Measurements from ENCODE around the gene TWIST2.

TWIST2 gene

GRCh38 chr2:238890618-238891456 lies 43.0 kb downstream of the TWIST2 start:
- no peak for DNase-seq (ENCODE audit: low spot score)

- DNase-seq (ENCODE audit: low spot score): no peak
Measured at GRCh38 chr2:238891457-238892203, 43.7 kb downstream of the TWIST2 start.

- no peak for DNase-seq (ENCODE audit: low spot score)
Measured at GRCh38 chr2:238892204-238892500, 44.3 kb downstream of the TWIST2 start.

DNA sequence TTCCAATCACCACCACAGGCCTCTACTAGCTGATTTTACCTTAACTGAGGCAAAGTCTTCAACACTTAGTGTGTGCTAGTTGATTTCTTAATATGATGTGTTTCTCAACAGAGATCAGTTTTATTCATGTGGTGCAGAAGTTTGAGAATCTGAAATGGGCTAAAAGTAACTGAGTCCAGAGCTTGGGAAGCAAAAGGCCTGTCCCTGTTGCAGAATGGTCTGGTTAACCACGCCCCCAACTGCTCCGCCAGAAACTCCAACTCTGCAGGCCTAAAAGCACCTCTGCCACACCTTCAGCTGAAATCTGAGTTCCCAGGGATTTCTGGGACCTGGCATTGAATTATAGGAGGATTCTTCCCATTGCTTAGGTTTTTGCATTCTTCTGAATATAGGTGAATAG lies 44.9 kb downstream of the TWIST2 start:
- no peak for DNase-seq (ENCODE audit: low spot score)

GRCh38 chr2:238893349-238894000 lies 45.6 kb downstream of the TWIST2 start:
- DNase-seq (ENCODE audit: low spot score): no peak

DNA sequence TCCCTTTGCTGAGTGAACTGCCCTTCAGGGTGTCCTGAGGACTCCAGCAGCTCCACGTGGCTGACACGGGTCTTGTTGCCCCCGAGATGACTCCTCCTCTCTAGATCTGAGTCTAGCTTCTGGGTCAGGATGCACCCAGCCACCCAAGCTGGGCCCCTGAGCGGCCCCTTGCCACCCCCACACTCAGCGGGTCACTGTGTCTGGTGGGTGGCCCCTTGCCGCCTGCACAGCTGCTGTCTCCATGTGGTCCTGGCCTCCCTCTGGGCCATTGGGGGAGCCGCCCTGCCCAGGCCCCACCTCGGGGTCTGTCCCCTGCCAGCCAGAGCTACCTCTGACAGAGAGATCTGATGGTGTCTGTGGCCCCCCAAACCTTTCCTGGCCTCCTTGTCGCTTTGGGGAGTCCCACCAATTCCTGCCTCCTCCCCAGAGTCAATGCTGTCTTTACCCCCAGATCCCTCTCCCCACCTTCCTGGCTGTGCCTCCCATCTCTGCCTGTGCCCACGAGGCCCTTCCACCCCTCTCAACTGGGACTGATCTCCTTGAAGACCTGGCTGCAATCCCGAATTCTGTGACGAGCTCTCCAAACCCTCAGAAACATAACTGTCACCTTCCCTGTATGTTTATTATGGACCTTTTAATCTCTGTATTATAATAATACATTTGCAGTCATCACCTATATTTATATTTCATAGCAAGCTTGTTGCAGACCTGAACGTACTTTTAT lies 46.5 kb downstream of the TWIST2 start:
- no peak for DNase-seq (ENCODE audit: low spot score)

DNA sequence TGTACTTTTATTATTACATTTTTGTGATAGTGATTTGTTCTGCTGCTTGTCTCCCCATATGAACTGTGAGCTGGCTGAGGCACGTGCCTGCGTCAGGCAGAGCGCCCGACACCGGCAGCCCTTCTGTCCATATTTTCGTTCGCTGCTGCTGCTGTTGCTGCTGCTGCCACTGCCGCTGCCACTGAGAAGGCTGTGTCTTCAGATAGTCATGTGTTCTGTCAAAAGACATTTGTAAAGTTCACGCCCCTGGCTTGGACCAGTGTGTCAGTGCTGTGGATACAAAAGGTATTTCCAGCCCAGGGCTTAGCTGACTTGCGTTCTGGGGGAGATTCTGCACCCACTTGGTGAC lies 47.0 kb downstream of the TWIST2 start:
- DNase-seq (ENCODE audit: low spot score): no peak

- DNase-seq (ENCODE audit: low spot score): no peak
Measured at GRCh38 chr2:238895361-238895882, 47.5 kb downstream of the TWIST2 start.

DNA sequence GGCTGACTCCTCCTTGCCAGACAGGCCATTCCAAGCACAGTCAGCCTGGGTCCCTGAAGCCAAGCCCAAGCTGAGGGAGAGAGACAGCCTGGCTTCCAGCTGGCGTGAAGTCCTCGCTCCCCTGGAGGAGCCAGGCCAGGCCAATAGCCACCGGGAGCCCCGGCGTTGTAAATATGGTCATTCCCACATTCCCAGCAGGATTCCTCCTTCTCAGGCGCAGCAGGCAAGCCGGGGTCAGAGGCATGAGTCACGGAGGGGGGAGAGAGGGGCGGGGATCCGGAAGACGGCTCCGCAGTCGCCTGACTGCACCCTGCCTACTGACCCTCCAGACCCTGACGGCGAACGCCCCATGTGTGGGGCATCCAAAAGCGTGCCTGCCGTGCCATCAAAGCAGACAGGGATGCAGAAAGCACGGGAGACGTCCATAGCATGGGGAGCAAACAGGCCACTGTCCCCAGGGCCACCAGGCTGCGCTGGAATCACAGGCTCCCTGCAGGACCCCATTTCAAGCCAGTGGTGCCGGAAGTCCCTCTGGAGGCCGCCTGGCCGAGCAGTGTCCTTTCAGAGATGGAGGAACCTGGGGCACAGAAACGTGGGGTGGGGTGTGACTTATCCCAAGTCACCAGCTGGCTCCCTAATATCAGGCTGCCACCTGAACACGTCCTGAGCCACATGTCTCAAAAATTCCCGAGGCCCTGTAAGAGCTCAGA lies 48.2 kb downstream of the TWIST2 start:
- no peak for DNase-seq (ENCODE audit: low spot score)

DNA sequence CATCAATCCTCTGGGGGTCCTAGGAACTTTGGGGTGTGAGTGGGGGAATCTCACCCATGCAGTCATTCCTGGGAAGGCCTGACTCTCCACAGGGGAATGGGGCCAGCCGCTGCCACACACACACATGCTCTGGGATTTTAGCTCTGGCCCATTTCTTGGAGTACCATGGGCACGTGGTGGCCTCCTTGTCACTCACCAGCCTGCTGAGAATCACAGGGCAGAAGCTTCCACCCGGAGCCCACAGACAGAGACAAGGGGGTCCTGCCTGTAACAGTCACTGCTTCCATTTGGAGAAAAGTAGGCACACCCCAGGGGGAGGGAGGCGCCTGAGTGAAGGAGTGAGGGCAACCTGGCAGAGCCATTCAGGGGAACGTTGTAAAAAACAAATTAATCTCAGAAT lies 48.8 kb downstream of the TWIST2 start:
- DNase-seq (ENCODE audit: low spot score): no peak

DNA sequence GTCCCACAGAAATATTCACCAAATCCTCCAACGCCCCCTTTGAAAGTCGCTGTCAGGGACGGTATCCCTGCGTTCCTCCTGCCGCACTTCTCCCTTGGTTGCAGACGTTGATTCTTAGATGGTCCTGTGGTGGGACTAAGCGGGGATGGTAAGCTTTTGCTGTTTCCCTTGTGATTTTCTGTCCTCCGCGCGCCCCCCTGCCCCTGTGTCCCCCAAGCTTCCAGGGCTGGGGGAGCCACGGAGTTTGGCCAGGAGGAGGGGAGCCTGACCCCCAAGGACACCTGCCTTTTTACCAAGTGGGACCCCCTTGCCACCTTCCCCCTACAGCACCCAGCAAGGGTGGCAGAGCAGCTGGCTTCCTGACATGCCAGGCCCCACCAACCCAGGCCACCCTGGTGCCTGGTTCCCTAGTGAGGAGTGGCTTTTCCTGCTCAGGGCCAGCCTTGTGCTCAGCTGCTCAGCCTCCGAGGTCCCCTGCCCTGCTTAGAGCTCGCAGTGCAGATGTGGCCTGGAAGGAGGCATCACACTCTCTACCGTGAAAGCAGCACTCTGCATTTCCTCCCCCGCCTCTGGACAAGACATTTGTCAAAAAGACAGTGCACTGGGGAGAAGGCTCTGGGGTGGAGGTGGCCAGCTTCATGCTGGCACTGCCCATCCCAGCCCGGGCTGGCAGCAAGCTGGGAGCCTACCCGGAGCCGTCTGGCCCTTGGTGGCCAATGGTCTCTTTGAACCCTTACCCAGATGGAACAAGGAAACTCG lies 49.4 kb downstream of the TWIST2 start:
- no peak for DNase-seq (ENCODE audit: low spot score)

DNA sequence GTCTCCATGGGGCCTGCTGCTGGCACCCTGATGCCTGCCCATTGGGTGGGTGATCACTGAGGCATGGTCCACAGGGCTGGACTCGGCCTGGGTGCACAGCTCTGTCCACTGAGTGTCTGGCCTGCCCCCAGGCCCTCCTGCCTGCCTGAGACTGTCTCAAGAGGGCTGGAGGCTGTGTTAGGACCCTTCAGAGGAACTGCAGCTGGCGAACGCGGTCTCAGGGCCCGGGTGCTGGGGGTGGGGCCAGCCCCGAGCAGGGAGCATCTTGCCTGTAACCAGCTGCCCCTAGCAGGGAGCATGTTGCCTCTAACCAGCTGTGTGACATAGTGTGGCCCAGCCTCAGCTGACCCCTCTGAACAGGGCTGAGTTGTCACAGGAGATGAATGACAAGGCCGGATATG lies 50.0 kb downstream of the TWIST2 start:
- no peak for DNase-seq (ENCODE audit: low spot score)

GRCh38 chr2:238898534-238899281 lies 50.8 kb downstream of the TWIST2 start:
- no peak for DNase-seq (ENCODE audit: low spot score)

- no peak for DNase-seq (ENCODE audit: low spot score)
Measured at GRCh38 chr2:238899386-238899785, 51.5 kb downstream of the TWIST2 start.

GRCh38 chr2:238900511-238900910 lies 52.6 kb downstream of the TWIST2 start:
- DNase-seq (ENCODE audit: low spot score): no peak

- DNase-seq (ENCODE audit: low spot score): no peak
Measured at GRCh38 chr2:238901461-238902057, 53.7 kb downstream of the TWIST2 start.

DNA sequence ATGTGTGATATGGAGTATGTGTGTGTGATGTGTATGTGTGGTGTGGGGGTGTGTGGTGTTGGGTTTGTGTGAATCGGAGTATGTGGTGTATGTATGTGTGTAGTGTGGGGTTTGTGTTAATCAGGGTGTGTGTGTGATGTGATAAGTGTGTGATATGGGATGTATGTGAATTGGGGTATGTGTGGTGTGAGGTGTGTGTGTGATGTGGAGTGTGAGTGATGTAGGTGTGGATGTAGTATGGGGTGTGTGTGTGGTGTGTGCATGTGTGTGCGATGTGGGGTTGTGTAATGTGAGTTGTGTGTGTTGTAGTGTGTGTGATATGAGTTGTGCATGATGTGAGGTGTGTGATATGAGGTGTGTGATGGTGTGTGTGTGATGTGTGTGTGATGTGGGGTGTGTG lies 54.4 kb downstream of the TWIST2 start:
- DNase-seq (ENCODE audit: low spot score): no peak

GRCh38 chr2:238903141-238903540 lies 55.3 kb downstream of the TWIST2 start:
- no peak for DNase-seq (ENCODE audit: low spot score)

DNA sequence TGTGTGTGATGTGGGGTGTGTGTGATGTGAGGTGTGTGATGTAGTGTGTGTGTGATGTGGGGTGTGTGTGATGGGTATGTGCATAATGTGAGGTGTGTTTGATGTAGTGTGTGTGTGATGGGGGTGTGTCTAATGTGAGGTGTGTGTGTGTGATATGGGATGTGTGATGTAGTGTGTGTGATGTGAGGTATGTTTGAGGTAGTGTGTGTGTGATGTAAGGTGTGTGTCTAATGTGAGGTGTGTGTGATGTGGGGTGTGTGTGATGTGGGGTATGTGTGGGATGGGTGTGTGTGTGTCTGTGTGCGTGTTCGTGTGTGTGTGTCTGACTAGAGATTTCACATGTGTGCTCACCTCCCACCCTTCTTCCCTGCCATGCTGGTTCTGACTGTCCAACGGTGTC lies 56.3 kb downstream of the TWIST2 start:
- DNase-seq (ENCODE audit: low spot score): no peak

GRCh38 chr2:238904716-238905115 lies 56.8 kb downstream of the TWIST2 start:
- DNase-seq (ENCODE audit: low spot score): no peak

Data from germinal center (tissue), 1 donor.